ENCODE results near the gene ZSCAN10.
"Not testable (repeated sequence)": the region's sequence is repeated elsewhere in the genome, so short reads cannot be mapped to it uniquely, and the experiment has no call there.

ZSCAN10 gene

GRCh38 chr16:3063625-3064386, 35.3 kb downstream of the ZSCAN10 start:
- ATAC-seq (no peak), DNase-seq (no peak)

GRCh38 chr16:3062553-3062952, 36.5 kb downstream of the ZSCAN10 start:
- DNase-seq (no peak), ATAC-seq (no peak)

DNA sequence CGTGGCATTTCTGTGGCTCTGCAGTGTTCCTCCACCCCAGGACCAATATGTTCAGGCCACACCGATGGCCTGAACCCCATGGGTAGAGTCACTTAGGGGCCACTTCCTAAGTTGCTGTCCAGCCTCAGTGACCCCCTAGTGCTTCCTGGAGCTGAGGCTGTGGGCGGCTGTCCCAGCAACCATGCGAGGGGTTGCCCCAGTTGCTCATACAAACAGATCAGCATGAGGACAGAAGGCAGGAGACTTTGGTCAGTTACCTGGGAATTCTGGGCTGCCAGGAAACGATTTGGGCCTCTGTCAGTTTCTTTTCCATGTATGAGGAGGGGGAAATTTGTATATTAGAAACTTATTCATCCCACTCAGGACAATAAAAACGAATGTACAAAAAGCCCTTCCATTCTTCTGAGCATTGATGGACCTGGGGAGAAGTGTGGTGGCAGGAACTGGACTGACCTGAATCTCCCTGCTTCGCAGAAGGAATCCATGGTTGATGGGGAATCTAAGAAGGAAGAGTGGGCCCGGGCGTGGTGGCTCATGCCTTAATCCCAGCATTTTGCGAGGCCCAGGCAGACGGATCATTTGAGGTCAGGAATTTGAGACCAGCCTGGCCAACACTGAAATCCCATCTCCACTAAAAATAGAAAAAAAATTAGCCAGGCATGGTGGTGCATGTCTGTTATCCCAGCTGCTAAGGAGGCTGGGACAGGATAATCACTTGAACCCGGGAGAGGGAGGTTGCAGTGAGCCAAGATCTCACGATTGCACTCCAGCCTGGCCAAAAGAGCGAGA, 38.6 kb downstream of the ZSCAN10 start:
- DNase-seq, result no peak
- ATAC-seq, result no peak

- DNase-seq, result no peak
- no peak for ATAC-seq
Measured at GRCh38 chr16:3059723-3060242, 39.3 kb downstream of the ZSCAN10 start.

DNA sequence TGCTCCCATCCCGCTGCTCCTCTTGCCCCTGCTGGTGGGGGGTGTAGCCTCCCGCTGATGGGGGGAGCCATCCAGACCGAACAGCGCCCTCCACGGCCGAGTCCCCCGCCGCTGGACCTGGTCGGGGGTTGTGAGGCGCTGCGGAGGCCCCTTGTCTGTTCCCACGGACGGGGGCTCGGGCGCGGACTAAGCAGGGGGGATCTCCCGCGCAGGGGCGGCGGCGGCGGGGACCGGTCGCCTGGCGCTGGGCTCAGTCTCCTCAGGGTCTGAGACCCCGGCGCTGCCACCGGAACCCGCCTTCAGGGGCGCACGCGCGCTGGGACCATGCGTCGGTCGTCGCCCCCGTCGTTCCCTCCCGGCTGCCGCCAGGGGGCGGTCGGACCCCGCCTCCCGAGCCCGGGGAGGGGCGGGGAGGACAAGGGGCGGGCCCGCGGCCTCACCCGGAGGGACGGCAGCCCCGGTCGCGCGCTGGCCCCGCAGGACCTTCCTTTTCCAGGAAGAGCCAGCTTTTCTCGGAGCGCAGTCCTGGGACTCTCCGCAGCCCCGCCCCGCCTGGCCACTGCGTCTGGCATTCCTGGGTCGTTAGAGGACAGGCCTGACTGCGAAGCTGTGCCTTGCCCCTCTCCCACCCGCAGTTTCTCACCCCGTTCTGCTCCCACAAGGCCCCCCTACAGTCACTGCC, 39.9 kb downstream of the ZSCAN10 start:
- peak; percentile 92 for ATAC-seq
- DNase-seq, result peak; percentile 93

- ATAC-seq (peak; percentile 44), DNase-seq (peak; percentile 64)
Measured at GRCh38 chr16:3058139-3059030, 40.7 kb downstream of the ZSCAN10 start.

- DNase-seq (no peak), ATAC-seq (no peak)
Measured at GRCh38 chr16:3057181-3058138, 41.6 kb downstream of the ZSCAN10 start.

GRCh38 chr16:3056336-3057180, 42.5 kb downstream of the ZSCAN10 start:
- DNase-seq (no peak), ATAC-seq (no peak)

DNA sequence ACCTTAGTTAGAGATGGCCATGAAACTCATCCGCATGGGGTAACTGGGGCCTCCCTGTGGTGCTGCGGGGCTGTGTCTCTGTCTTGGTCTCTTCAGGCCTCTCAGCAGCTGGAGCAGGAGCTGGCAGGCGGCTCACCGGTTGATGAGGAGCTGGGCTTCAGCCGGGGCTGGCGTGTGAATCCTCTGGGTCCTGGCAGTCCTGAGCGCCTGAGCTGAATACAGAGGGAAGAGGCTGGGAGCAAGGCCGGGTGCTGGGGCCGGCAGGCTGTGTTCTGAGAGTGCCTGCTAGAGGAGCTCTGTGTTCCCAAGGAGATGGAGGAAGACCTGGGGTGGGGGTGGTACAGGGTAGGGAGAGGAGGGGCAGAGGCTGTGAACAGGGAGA, 43.4 kb downstream of the ZSCAN10 start:
- ATAC-seq, DNase-seq: not testable (repeated sequence)

DNA sequence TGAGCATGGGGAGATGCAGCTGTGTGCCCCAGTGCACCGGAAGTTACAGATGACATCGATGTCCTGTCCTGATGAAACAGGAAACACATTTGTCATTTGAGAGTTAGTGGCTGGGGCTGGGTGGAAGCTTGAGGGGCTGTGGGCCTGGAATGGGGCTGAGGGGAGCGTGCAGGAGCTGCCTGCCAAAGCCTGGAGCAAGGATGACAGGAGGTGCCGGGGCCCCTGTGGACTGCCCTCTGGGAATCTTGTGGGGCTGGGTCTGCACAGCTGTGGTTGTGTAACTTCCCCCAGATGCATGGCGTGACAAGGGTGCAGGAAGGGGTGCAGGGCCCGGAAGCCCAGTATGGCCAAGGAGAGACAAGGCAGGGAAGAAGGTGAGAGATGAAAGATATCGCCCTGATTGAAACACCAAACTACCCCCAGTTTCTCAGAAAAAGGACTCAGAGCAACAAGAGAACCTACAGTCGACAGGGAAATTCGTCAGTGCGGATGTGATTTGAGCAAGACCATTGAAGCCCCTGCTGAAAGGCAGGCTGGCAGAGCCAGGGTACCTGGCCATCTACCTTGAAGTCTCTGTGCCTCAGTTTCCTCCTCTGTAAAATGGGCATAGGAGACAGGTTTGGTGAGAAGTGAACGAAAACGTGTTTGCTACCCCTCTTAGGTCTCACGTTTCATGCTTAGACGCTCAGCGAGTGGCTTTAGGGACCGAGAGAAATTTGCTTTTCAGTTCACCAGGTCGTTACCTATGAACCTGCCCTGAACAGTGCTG, 43.9 kb downstream of the ZSCAN10 start:
- ATAC-seq, result no peak
- DNase-seq, result no peak

DNA sequence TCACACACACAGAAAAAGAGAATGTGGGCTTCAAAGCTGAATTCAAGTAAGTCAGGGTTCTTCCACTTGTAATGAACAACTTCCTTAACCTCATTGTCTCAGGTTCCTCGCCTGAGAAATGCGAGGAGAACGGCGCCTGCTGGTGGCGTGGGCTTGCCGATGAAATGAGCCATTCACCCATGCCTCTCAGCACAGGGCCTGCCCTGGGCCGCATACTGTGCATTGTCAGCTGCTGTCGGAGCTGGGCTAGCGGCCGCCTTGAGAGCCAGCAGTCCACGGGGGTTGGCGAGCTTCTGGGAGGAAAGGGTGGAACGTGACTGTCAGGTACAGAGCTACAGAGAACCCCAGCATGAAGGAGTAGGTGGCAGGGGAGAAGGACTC, 45.8 kb downstream of the ZSCAN10 start:
- not testable (repeated sequence) for DNase-seq
- peak; percentile 42 for ATAC-seq

- peak; percentile 59 for ATAC-seq
- DNase-seq, result not testable (repeated sequence)
Measured at GRCh38 chr16:3052571-3053329, 46.3 kb downstream of the ZSCAN10 start.

- DNase-seq, result no peak
- no peak for ATAC-seq
Measured at GRCh38 chr16:3051494-3051893, 47.6 kb downstream of the ZSCAN10 start.

DNA sequence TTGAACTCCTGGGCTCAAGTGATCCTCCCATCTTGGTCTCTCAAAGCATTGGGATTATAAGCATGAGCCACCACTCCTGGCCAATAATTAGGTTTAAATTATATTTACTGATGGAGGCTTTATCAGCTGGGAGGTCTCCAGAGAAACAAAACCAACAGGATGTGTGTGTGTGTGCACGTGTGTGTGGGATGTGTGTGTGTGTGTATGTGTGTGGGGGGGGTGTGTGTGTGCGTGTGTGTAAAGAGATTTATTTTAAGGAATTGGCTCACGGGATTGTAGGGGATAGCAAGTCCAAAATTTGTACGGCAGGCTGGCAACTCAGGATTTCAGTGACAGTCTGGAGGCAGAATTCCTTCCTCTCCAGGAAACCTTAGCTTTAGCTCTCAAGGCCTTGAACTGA, 48.1 kb downstream of the ZSCAN10 start:
- ATAC-seq (no peak), DNase-seq (no peak)

- no peak for ATAC-seq
- no peak for DNase-seq
Measured at GRCh38 chr16:3050487-3050886, 48.6 kb downstream of the ZSCAN10 start.

DNA sequence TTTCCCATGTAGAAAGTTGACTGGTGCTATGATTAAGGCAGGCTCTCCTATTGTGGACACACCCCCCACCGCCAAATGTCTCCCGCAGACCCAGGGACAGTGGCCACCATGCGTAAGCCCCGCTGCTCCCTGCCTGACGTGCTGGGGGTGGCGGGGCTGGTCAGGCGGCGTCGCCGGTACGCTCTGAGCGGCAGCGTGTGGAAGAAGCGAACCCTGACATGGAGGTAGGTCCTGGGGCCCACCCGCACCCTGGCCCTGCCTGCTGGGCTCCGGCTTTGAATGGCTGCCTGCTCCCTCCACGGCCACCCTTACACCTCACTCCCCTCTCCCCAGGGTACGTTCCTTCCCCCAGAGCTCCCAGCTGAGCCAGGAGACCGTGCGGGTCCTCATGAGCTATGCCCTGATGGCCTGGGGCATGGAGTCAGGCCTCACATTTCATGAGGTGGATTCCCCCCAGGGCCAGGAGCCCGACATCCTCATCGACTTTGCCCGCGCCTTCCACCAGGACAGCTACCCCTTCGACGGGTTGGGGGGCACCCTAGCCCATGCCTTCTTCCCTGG, 49.1 kb downstream of the ZSCAN10 start:
- no peak for ATAC-seq
- DNase-seq, result no peak

- DNase-seq (no peak), ATAC-seq (no peak)
Measured at GRCh38 chr16:3047387-3047720, 51.7 kb downstream of the ZSCAN10 start.

All from stimulated activated naive CD8-positive, alpha-beta T cell treated with anti-CD3 and anti-CD28 coated beads, Interleukin-15, Interleukin-2, amounts not matched to agents 100 U/mL and 50 U/mL, for 24 hours (primary cell).